ENCODE data around the gene ZNF341.

Gene ZNF341

DNA sequence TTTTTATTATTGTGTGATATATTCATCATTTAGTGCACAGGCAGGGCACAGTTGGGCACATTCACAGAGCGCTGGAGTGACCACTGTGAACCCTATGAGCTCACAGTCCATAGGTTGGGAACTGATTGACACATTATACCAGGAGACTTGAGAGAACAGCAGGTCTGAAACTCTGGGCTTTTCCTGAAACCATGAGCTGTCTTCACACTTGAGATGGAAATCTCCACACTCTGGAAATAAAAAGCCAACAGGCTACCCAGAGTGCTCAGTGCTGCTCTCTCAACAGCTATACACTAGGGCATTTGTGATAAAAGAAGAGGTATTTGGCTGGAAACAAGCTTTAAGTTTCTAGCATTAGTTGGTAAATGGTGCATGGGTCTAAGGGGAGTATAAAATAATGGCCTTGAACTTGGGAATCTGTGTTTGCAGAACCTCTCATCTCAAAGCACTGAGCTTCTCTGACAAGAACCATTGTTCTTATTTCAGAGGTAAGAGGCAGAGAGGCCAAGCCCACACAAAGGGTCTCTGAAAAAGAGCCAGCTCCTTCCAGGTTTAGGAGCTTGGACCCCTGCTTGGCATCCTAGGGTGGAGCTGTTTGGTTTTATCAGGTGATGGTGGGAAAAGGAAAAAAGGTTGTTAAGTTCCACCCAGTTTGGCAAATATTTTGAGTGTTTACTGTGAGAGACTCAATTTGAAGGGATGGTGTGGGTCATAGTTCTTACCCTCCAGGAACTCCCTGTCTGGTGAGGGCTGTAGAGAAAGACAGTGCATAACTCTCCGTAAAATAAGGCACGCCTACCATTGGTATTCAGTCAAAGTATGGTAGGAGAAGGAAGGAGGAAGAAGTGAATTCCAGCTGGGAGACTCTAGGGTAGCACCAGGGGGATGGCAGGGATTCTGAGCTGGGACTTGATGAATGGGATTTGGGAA, 93.8 kb downstream of the ZNF341 start:
- DNase-seq (ENCODE audit: low read depth), result no peak

DNA sequence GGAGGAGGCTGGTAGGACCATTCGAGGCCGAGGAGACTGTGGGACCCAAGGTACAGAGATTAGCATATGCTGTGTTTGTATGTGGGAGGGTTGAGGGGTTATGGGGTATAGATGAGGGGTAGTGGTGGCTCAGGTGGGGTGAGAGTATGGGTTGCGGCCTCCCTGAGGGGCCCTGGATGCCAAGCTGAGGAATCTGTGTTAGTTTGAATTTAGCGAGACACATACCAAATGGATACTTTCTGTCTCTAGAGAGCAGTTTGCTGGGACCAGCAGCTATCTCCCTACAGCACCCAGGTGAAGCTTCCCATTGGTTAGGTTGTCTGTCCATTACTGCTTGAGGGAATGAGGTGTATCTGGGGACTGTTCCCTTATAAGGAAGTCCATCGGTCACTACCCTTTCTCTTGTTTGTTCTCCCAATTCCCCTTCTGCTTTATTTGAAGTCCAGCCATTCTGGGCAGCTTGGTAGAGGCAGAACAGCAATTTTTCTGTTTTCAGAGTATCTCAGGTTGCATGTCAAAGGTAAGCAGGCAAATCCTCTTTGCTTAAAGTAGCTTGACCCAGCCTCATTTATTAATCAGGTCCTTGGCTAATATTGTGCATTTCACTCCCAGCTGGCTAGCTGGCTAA, 94.6 kb downstream of the ZNF341 start:
- DNase-seq (ENCODE audit: low read depth), result no peak

DNA sequence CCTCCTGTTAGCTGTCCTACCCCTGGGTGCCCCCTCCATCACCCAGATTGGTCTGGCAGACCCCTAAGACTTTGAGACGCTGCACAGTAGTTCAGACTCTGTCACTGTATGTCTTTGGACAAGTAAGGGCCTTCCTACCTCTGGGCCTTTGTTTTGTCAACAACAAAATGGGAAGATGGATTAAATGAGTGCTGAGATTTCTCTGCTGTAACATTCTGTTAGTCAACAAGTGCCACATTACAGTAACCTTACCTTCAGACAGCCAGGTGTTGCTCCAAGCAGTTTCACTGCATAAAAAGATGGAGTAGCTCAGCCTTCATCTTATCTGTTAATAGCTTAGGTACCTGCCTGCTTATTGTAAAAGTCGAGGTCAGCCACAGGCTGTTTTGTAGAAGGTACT, 95.3 kb downstream of the ZNF341 start:
- DNase-seq (ENCODE audit: low read depth), result no peak

DNA sequence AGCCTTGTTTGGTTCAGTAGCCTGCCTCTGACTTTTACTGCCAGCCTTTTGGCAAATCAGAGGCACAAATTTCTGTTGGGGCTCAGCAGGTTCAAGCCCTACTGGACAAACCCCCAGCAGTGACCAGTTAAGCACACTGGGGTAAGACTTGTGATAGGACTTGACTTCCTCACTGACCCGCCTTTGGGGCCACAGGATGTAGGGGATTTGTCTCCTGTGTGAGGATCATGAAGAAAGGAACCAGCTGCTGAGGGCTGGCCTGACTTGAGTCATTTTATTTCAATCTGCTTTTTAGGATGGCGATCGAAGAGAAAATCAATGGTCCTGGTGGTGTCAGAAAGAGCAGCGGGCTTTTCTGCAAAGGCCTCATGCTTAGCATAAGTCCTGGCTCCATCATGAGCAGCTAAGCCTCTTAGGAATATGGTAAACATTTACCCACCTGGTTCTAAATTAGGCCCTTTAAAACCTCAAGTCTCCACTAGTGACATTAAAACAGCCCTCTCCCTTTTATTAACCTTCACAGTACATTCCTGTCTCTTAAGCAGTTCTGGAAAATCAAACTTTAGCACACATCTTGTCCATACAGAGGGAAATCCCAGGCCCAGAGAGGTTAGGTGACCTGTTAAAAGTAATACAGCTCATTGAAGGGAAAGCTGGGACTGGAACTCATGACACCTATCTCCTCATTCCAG, 96.0 kb downstream of the ZNF341 start:
- no peak for DNase-seq (ENCODE audit: low read depth)

DNA sequence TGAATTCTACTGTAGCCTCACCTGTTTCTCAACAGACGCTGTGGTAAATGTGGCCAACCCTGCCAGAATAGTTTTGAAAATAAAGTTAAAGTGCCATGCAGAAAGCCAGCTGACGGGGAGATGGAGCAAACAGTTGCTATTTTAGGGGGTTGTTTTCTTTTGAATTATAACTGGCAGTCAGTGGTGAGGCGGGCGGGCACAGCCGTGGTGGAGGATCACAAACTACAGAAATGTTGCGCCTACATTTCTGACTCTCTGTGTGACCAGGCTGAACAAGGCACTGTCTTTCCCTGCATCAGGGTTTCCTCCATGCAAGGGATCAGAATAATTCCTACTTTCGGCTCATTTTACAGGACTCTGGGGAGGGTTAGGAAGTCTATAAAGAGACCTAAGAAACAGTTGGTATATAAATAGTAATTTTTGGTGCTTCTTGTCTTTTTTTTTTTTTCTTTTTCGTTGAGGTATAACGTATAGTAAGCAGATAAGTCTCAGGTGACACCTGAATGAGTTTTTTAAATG, 96.6 kb downstream of the ZNF341 start:
- no peak for DNase-seq (ENCODE audit: low read depth)

DNA sequence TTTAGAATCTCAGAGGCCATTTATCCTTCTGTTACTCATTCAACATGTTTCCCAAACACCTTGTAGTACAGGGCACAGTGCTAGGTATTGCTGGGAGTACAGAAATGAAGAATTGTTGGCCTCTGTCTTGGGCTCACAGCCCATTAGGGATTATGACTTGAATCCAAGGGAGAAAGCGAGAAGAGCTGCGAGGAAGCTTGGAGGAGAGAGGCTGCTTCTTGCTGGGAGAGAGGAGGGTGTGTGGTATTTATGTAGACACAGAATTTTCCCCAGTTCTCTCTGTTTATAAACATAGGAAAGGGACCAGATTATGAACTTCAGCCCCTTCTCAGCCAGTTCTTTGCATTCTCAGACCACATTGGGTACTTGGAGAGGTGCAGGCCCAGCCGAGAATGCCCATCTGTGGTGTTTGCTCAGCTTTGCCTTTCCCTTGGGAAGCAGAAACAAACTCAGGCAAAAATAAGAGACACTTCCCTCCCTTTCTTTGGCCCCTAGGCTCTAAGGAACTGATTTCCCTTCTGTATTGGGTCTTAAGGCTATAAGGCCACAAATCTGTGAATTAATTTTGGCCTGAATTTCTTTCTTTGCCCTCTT, 97.3 kb downstream of the ZNF341 start:
- no peak for DNase-seq (ENCODE audit: low read depth)

DNA sequence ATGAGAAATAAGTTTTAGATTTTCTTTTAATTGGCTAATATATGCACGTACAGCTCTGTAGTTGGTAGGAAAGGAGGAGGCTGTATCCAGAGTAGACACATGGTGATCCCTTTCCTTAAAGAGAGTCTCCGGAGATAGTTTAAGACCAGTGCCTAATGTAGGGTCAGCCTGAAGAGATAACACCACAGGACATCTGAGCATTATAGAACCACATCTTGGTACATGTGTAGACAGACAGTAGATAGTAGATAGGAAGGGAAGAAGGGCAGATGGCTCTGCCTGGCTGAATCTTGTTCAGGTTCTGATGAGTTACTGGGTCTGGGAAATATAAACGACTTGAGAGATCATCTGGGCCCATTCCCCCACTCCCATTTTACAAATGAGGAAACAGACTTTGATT, 97.8 kb downstream of the ZNF341 start:
- DNase-seq (ENCODE audit: low read depth), result no peak

DNA sequence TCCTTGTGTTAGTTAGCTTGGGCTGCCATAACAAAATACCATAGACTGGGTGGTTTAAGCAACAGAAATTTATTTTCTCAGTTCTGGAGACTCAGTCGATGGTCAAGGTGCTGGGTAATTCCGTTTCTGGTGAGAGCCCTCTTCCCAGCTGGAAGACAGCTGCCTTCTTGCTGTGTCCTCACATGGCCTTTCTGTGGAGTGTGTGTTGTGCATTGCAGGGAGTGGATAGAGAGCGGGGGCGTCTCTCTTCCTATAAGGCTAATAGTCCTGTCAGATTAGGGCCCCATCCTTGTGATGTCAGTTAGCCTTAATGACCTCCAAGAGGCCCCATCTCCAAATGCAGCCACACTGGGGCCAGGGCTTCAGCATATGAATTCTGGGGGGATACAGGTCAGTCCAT, 98.6 kb downstream of the ZNF341 start:
- DNase-seq (ENCODE audit: low read depth), result no peak

DNA sequence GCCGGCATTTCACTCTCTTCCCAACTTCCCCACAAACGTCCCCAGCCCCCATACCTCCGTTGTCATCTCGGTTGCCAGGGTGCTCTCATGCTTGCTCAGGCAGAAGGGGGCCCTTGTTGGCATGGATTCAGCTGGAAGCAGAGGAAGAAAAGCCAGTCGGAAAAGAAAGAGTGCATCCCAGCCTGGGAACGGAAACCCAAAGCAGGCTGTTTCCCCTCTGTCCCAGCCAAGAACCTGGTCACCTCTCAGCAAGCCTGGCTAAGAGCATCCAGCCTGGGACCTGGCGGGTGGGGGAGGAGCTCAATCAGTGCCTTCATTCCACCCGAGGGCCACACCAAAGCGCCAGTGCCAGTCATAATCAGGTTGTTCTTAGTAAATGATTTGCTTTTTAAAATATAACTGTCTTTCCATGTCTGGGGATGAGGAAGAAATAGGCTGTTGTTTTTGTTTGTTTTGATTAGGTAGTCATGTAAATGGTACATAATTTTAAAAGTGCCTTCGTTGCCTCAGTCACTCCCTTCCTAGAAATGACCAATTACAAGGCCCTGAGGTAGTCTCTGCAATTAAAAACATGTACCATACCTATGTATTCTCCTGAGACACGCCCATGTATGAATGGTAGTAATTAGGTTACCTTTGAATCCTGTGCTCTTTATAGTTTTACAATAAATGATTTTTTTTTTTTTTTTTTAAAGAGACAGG, 100.5 kb downstream of the ZNF341 start:
- no peak for DNase-seq (ENCODE audit: low read depth)

DNA sequence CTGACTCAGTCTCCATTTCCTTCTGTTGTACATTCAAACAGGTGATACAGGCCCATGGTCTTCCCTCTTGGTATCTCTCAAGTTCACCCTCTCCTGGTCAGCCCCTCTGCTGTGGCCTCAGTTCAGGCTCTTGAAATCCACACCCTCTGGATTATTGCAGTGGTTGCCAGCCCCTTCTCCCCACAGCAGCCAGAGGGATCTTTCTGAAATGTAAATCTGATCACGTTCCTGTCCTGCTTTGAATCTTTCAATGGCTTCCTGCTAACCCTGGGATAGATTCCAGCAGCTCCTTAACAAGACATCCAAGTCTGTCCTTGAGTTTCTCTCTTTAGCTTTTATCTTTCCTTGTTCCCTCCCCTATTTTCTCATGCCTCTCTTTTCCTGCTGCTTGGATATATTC, 101.5 kb downstream of the ZNF341 start:
- DNase-seq (ENCODE audit: low read depth), result no peak

DNA sequence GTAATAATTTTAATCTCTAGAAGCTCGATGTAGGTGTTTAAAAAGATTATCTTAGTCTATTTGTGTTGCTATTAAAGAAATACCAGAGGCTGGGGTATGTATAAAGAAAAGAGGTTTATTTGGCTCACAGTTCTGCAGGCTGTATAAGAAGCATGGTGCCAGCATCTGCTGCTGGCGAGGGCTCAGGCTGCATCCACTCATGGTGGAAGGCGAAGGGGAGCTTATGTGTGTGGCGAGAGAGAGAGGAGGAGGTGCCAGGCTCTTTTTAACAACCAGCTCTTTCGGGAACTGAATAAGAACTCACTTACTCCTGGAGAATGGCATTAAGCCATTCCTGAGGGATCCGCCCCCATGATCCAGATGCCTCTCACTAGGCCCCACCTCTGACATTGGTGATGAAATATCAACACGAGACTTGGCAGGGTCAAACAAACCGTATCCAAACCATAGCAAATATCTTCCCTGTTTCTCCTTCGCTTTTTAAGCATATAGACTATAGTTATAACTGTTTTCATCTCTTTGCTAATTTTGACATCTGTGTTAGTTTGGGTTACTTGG, 103.9 kb downstream of the ZNF341 start:
- DNase-seq (ENCODE audit: low read depth), result no peak

DNA sequence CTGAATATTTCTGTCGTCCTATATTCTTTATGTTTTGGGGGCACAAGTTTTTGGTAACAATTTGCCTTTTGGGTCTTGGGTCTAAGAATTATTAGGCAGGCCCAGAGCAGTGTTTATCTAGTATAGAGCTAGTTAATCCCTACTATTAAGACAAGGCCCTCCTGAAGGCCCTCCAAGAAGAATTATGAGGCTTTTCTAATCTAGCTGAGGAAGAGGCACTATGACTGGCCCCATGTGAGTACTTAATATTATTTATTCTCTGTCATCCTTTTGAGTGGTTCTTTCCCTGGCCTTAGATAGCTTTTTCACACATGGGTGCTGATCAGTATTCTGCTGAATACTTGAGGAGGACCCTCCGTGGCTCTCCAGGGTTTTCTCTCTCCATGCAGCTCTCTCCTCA, 104.5 kb downstream of the ZNF341 start:
- DNase-seq (ENCODE audit: low read depth), result no peak

DNA sequence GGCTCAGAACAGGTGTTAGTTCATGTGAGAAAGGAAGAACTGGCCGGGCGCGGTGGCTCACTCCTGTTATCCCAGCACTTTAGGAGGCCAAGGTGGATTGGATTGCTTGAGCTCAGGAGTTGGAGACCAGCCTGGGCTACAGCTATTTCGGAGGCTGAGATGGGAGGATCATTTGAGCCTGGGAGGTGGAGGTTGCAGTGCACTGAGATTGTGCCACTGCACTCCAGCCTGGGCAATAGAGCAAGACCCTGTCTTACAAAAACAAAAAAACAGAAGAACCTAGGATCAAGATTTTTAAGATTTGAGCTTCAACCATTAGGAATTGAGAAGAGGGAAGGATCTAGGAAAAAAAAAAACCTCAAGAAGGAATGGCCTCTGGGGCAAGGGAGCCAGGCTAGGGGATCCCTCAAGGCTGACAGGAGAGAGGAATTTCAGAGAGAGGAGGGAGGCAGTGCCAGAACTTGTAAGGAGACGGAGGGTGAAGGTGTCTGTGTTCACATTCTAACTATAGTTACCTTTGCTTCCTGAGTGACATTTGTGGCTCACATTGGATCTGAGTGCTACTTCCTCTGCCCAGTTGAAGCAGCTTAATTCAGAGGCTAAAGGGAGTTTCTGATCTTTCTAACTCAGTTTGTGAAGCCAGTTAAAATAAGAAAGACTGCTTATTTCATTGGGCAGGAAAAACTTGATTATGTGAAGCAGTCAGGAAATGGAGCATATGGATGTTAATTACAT, 105.5 kb downstream of the ZNF341 start:
- DNase-seq (ENCODE audit: low read depth), result no peak

DNA sequence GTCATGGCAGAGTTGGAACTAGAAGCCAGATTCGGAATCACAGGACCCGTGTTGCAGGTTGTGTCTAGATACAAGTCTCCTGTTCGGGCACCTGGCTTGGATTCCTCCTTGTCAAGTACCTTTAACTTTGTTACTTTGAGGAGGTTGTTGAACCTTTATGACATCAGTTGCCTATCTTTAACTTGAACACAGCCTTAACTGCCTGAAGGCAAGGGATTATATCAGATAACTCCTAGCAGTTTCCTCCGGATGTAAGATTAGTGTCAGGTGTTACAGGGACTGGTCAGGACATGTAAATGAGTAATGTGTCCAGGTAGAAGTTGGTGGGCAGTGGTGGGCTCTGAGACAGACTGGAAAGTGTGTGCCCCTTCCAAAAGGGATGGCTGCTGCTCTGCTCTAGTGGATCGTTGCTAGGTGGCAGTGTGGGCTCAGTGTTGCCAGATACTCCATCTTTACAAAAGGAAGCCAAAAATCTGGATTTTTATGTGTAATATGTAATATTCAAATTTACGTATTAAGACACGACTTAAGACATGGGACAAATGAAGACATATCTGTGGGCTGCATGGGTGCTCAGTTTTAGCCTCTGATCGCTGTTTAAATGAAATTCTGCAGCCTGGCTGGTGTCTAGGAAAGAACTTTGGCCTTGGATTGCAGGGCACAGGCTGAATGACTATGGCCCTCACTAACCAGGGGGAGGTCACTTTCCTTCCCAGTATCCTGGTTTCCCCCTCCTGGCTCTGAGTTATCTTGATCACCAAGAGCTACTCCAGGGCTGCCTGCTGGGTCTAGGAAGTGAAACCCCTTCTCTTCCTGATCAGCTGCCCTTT, 106.5 kb downstream of the ZNF341 start:
- no peak for DNase-seq (ENCODE audit: low read depth)

DNA sequence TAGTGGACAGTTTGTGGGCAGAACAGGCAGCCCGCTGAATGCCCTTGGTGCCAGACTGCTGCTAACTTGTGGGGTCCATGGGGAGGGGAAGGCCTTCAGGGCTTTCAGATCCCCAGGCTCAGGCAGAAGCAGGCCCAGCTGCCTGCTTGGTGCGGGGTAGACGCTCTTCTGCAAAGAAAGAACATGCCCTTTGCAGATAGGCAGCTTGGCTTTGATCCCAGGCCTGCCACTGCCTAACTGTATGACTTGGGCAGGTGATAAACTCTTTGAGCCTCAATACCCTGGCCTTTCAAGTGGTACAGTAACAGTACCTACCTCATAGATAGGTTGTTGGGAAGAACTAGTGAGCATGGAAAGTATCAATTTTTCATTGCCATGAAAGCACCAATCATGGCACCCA, 107.8 kb downstream of the ZNF341 start:
- DNase-seq (ENCODE audit: low read depth), result no peak

DNA sequence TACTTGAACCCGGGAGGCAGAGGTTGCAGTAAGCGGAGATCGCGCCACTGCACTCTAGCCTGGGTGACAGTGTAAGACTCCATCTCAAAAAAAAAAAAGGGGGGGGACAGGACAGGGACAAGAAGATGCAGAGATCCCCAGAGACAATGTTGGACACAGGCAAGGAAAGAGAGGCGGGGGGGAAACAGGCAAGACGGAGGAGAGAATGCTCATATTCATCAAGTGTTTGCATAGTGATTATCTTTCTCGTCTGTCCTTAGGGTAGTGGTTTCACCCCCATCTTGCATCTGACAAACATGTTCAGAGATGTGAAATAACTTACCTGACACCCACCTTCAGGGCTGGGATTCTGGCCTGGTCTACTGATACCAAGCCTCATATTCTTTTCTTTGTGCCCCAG, 108.4 kb downstream of the ZNF341 start:
- DNase-seq (ENCODE audit: low read depth), result no peak

DNA sequence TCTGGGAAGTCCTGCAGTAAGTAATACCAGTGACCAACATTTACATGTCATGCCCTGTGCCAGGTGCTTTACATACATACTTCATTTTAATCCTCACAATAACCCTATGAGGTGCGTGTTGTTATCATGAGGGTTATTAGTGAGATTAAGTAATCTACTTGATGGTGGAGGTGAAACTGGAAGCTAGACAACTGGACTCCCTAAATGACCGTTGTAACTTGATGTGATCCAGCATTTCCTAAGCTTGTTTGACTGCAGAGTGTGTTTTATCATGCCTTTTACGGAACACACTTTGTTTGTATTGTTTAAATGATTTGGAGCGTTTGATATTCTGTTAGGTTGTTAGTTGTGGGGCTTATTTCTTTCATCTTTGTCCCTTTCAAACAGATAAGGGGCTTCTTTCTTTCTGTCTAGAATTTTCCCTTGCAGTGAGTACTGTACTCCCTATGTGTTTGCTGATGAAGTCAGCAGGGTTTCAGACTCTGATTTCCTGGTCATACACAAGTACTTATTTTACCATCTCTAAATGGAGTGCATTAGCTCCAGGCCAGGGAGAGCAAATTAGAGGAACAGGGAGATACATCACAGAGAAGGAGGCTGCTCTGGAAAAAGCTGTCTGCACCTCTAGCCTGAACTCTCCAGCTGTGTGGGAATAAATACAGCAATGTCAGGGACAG, 109.1 kb downstream of the ZNF341 start:
- no peak for DNase-seq (ENCODE audit: low read depth)

DNA sequence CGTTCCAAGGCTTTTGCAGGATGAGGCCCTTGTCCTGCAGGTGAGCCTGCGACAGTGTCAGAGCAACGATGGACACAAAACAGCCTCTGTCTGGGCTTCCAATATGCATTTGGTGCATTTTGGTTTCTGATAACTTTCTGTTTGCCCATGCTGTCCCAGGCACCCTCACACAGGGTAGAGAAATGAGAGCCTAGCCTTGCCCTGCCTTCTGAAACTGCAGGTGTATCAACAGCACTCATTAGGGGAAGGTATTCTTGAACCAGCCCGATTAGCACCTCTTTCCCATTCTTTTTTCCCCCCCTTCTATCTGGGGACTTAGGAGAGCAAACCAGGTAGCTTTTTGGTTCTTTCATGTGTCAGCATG, 109.6 kb downstream of the ZNF341 start:
- DNase-seq (ENCODE audit: low read depth), result no peak

Measured in stimulated activated CD8-positive, alpha-beta memory T cell treated with anti-CD3 and anti-CD28 coated beads, Interleukin-15, amount 100 ng/mL, for 24 hours (primary cell).